IPS DF 4.7 (cell line): Measurements from ENCODE around the gene CLHC1.
"Not testable (repeated sequence)": the region's sequence is repeated elsewhere in the genome, so short reads cannot be mapped to it uniquely, and the experiment has no call there.

Experiments
- DNase-seq: peaks from one replicate; pipeline ENCODE4 v3.0.0-alpha.2; 2013; ENCODE audit warnings: low spot score; ENCODE audit errors: extremely low read depth

CLHC1 gene

GRCh38 chr2:55232084-55232862, at the start of gene CLHC1, which contains the start of gene RPS27A:
CLHC1 (minus strand) TSS chr2:55232293; CDS start chr2:55222411, 9,882 bp downstream.
RPS27A (plus strand) TSS chr2:55232688; CDS start chr2:55232825, 137 bp downstream.
- DNase-seq = peak; percentile 99

- DNase-seq = not testable (repeated sequence)
Observed at GRCh38 chr2:55280851-55281546, 48.9 kb upstream of the CLHC1 start.

- not testable (repeated sequence) for DNase-seq
Observed at GRCh38 chr2:55279859-55280424, 47.8 kb upstream of the CLHC1 start.

- not testable (repeated sequence) for DNase-seq
Observed at GRCh38 chr2:55279214-55279835, 47.2 kb upstream of the CLHC1 start.

- DNase-seq = no peak
Observed at GRCh38 chr2:55277310-55277709, 45.2 kb upstream of the CLHC1 start.

GRCh38 chr2:55274346-55274745, 42.3 kb upstream of the CLHC1 start:
- not testable (repeated sequence) for DNase-seq

GRCh38 chr2:55269645-55269990, 37.5 kb upstream of the CLHC1 start:
- no peak for DNase-seq

- DNase-seq = no peak
Observed at GRCh38 chr2:55268907-55269644, 37.0 kb upstream of the CLHC1 start, which contains the start of gene MTIF2. MTIF2 (minus strand) TSS chr2:55269231; CDS start chr2:55263858, 5,373 bp downstream.

GRCh38 chr2:55268288-55268906, 36.3 kb upstream of the CLHC1 start:
- no peak for DNase-seq

- not testable (repeated sequence) for DNase-seq
Observed at GRCh38 chr2:55259586-55259985, 27.5 kb upstream of the CLHC1 start.

GRCh38 chr2:55252832-55253231, 20.7 kb upstream of the CLHC1 start:
- no peak for DNase-seq

- DNase-seq = no peak
Observed at GRCh38 chr2:55247025-55247424, 14.9 kb upstream of the CLHC1 start.

- DNase-seq = no peak
Observed at GRCh38 chr2:55245411-55245810, 13.3 kb upstream of the CLHC1 start.

- no peak for DNase-seq
Observed at GRCh38 chr2:55242617-55243016, 10.5 kb upstream of the CLHC1 start.

GRCh38 chr2:55241582-55241981, 9.5 kb upstream of the CLHC1 start:
- DNase-seq = not testable (repeated sequence)

GRCh38 chr2:55239656-55240222, 7.6 kb upstream of the CLHC1 start:
- DNase-seq = no peak

GRCh38 chr2:55236992-55237543, 5.0 kb upstream of the CLHC1 start:
- DNase-seq = no peak

- no peak for DNase-seq
Observed at GRCh38 chr2:55235724-55236538, 3.8 kb upstream of the CLHC1 start.

GRCh38 chr2:55233658-55233940, 1.5 kb upstream of the CLHC1 start:
- no peak for DNase-seq
